GM18909 (cell line): ENCODE data around the gene WDPCP.
A peak's percentile ranks its signal among the peaks of the same experiment; 100 is the strongest.
"Not testable (repeated sequence)": the region's sequence is repeated elsewhere in the genome, so short reads cannot be mapped to it uniquely, and the experiment has no call there.

Source experiments
- ATAC-seq: cut with Tn5 transposase; IDR thresholded peaks from one replicate; pipeline ENCODE4 v1.9.1; 2021; ENCODE audit warnings: mild to moderate bottlenecking; ENCODE audit not compliant: unreplicated experiment, poor library complexity

The WDPCP gene

DNA sequence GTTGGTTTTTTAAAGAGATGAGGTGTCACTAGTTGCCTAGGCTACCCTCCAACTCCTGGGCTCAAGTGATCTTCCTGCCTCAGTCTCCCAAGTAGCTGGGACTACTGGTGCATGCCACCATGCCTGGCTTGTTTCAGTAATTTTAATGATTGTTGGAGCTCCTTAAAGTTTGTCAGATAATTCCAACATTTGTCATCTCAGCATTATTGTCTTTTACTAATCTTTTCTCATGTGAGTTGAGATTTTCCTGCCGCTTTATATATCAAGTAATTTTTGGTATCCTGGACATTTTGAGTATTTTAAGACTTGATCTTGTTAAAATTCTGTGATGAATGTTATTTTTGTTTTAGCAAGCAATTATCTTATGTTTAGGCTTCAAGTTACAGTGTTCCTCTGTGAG, 429.0 kb downstream of the WDPCP start:
- no peak for ATAC-seq

DNA sequence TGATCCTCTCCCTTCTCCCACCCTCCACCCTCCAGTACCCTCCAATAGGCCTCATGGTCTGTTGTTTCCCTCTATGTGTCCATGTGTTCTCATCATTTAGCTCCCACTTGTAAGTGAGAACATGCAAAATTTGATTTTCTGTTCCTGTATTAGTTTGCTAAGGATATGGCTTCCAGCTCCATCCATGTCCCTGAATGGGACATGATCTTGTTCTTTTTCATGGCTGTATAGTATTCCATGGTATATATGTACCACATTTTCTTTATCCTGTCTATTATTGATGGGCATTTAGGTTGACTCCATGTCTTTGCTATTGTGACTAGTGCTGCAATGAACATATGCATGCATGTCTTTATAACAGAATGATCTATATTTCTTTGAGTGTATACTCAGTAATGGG, 451.6 kb downstream of the WDPCP start:
- ATAC-seq, result not testable (repeated sequence)

DNA sequence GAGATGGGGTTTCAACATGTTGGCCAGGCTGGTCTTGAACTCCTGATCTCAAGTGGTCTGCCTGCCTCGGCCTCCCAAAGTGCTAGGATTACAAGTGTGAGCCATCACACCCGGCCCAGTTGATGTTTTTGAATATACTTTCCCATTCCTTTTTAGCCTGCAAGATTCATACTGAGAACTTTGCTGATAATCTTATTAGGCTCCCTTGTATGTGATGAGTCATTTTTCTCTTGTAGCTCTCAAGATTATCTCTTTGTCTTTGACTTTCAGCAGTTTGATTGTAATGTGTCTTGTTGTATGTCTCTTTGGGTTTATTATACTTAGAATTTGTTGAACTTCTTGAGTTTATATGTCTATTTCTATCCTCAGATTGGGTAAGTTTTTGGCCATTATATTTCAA, 456.3 kb downstream of the WDPCP start:
- ATAC-seq, result no peak

DNA sequence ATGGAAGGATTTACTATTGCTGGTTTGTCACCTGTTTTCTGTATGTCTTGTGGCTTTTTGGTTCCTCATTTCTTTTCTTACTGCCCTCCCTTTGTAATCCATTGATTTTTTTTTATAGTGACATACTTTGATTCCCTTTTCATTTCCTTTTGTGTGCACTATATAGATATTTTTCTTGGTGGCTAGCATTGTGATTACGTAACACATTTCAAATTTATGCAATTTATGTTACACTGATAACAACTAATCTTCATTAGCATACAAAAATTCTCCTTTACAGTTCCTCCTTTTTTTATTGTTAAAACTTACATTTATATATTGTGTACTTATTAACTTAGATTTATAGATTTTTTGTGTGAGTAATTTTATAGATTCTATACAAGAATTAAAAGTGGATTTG, 457.1 kb downstream of the WDPCP start:
- ATAC-seq, result no peak

DNA sequence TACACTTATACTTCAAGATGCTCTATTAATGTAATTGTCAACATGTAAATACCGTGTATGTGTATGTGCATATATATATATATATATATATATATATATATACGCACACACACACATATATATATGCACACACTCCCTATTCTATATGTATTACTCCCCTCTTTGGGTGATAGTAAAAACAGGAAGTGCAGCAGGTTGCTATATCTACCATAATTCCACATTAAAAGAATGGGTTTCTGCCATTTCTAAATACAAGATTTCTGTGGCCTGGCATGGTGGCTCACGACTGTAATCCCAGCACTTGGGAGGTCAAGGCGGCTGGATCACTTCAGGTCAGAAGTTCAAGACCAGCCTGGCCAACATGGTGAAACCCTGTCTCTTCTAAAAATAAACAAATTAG, 460.7 kb downstream of the WDPCP start:
- no peak for ATAC-seq

DNA sequence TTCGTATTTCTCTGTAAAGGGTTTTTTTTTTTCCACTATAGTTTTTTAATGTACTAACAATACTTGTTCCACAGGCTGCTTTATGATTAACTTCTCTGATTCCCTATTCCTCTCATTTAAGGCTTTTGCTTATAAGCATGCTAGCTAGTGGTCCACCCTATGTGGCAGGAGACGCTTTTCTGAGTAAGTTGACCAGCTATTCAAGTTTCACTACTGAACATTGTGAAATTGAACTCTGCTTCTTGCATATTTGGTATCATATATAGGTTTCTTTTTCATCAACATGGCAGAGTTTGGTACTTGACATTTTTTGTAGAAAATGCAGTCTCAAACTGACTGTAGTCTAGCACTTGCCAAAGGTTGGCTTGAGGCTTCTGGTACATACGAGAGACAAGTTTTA, 463.4 kb downstream of the WDPCP start:
- ATAC-seq, result peak; percentile 89

- ATAC-seq, result peak; percentile 58
Observed at GRCh38 chr2:63124218-63124617, 464.1 kb downstream of the WDPCP start.

- no peak for ATAC-seq
Observed at GRCh38 chr2:63122921-63123320, 465.4 kb downstream of the WDPCP start.

- ATAC-seq, result no peak
Observed at GRCh38 chr2:63121055-63121834, 467.0 kb downstream of the WDPCP start.

DNA sequence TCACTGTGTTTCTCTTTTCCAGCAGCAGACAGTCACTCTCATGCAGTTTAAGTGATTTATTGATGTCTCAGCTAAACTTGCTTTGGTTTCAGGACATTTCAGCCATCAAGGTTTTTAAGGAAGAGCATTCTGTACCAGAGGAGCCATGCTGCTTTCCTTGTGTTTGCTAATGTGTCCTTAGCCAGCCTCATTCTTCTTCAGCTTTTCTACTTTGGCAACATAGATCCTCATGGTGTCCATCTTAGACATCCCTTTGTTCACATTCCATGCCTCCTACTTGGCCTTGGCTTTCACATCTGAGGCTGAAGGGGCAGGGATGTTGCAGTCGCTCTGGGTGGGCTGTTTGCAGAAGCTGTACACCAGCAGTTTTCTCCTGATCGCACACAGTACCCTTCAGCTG, 469.5 kb downstream of the WDPCP start:
- no peak for ATAC-seq

DNA sequence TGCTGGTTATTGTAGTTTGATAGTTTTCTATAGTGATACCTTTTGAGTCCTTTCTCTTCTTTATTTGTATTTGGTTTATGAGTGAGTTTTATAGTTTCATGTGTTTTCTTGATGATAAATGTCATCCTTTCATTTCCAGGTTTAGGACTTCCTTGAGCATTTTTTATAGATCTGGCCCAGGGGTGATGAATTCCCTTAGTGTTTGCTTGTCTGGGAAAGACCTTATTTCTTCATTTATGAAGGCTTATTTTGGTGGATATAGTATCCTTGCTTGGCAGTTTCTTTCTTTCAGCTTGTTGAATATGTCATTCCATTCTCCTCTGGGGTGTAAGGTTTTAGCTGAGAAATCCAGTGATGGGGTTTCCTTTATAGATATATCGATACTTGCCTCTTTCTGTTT, 483.8 kb downstream of the WDPCP start:
- ATAC-seq, result no peak

DNA sequence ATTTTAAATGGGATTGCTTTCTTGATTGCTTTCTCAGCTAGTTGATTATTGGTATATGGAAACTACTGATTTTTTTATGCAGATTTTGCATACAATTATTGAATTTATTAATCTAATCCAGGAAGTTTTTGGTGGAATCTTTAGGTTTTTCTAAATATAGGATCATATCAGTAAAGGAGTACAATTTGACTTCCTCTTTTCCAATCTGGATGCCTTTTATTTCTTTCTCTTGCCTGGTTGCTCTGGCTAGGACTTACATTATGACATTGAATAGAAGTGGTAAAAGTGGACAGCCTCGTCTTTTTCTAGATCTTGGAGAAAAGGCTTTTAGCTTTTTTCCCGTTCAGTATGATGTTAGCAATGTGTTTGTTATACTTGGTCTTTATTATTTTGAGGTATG, 486.3 kb downstream of the WDPCP start:
- ATAC-seq, result no peak

DNA sequence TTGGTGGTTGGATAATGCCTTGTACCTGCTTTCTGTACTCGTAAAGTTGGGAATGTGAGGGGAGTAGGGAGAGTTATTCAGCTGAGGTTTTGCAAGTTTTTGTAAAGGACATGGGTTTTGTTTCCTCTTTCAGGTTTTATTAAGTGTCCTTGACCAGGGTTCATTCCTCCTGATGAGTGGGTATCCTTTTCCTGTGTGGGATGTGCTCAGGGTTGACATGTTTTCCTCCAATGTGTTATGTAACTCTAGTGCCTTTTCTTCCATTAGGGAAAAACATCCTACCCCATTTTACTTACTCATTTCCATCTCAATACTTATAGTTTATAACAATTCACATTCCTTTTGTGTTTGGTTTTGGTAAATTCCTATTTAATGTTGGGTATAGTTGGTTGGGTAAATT, 489.2 kb downstream of the WDPCP start:
- ATAC-seq, result no peak

- no peak for ATAC-seq
Observed at GRCh38 chr2:63096491-63096890, 491.8 kb downstream of the WDPCP start.

DNA sequence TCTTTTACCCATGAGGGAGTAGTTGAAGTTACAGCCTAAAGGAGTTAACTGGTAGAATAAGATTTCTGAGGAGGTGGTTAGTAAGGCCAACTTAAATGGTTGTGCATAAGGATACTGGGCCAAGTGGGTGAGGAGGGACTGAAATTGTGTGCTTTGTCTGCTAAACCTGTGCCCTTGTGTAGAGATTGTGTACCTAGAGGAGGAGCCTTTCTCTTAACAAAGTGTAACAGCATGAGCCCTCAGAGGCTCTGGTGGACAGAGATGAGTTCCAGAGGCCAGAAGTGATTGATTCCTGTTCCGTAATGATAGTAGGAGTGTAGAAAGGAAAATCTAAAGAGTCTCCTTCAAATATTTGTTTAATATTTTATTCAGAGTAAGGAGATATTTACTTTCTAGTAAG, 494.8 kb downstream of the WDPCP start:
- ATAC-seq, result no peak

- ATAC-seq, result no peak
Observed at GRCh38 chr2:63092857-63093256, 495.4 kb downstream of the WDPCP start.

DNA sequence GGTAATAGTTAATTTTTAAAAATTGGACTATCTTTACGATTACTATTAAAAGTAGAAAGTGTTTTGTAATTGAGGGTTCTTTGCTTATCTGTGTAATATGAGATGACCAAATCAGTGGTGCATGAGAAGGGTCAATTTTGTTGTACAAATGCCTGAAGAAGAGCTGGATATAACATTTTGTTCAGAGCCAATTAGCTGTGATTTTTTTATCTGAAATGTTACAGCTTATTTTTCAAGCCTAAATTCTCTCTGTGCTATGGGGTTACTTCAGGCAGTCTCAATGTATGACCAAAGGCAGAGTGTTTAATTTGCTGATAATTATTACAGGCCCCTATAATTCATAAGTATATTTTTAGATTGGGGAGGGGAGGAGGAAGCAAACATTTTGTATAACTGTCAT, 495.9 kb downstream of the WDPCP start:
- ATAC-seq, result no peak

GRCh38 chr2:63086687-63087086, 501.6 kb downstream of the WDPCP start:
- ATAC-seq, result no peak

DNA sequence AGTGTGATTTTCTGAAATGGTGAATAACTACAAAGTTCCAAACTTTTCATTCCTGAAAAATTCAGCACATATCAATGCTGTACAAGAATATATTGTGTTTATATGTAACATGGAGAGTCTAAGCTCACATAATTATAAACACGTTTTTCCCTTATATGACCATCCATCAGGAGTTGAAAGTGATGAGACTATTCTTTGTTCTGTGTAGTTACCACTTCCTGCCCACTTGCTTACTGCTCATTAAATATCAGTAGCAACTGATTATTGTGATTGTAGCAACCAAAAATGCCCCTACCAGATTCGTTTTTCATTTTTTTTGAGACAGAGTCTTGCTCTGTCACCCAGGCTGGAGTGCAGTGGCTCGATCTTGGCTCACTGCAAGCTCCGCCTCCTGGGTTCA, 506.9 kb downstream of the WDPCP start:
- ATAC-seq, result no peak

- no peak for ATAC-seq
Observed at GRCh38 chr2:63078852-63079606, 509.2 kb downstream of the WDPCP start.

DNA sequence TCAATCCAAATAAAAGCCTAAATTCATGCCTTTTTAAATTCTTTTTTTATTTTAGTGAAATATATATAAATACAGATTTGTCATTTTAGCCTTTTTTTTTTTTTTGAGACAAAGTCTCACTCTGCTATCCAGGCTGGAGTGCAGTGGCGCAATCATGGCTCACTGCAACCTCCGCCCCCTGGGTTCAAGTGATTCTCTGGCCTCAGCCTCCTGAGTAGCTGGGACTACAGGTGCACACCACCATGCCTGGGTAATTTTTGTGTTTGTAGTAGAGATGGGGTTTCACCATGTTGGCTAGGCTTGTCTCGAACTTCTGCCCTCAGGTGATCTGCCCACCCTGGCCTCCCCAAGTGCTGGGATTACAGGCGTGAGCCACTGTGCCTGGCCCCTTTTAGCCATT, 513.9 kb downstream of the WDPCP start:
- ATAC-seq, result not testable (repeated sequence)

GRCh38 chr2:63073994-63074393, 514.3 kb downstream of the WDPCP start:
- no peak for ATAC-seq
